SK-N-SH (cell line): ENCODE data around the gene CST6. TPM values are rescaled to one million over a fixed set of nuclear protein-coding genes. Genes with fewer than 3 reads are reported as not detected.

Experiments
- CTCF ChIA-PET: fragments of 300-600, 350-600 bp; formaldehyde crosslinking; extraction: SDS; loops from one replicate; lab custom pipeline; 2021; lab: Yijun Ruan, JAX
- POLR2A ChIA-PET: fragments of 350-600 bp; sonication (Branson Sonifier 250); formaldehyde crosslinking; extraction: SDS; loops from one replicate; lab custom pipeline; 2020; ENCODE audit warnings: antibody characterized with exemption, inconsistent platforms; lab: Yijun Ruan, JAX
- DNase-seq: peaks from one replicate; pipeline ENCODE4 v3.0.0; 2012
- H2AFZ ChIP-seq: fragments of 200-600 bp; sonication (generic); 2 replicates; pipeline ENCODE4 v1.8.1; 2016; ENCODE audit warnings: antibody characterized with exemption, mild to moderate bottlenecking, low read depth
- H3F3A ChIP-seq: fragments of 200-600 bp; sonication (generic); replicated peaks from 2 replicates; pipeline ENCODE3; 2016; ENCODE audit warnings: antibody characterized with exemption, mild to moderate bottlenecking; ENCODE audit not compliant: insufficient read depth
- H3K27ac ChIP-seq, 2 experiments: fragments of 200-500 bp in 1 of 2; fragments of 200-600 bp in 1 of 2; sonication (Bioruptor generic) in 1 of 2; sonication (generic), shearing (Covaris generic) in 1 of 2; 2 replicates each; pipeline versions ENCODE4 v1.5.1 to v1.6.1; 2014 to 2016; ENCODE audit warnings: low read depth in 2 of 2, inconsistent platforms in 1 of 2, low read length in 1 of 2, mild to moderate bottlenecking in 1 of 2, mixed read lengths in 1 of 2
- H3K27me3 ChIP-seq: fragments of 200-600 bp; sonication (generic), shearing (Covaris generic); 2 replicates; pipeline ENCODE4 v1.6.1; 2016; ENCODE audit warnings: mixed run types; ENCODE audit not compliant: insufficient read depth
- H3K36me3 ChIP-seq, 2 experiments: fragments of 200-500 bp in 1 of 2; fragments of 200-600 bp in 1 of 2; sonication (Bioruptor generic) in 1 of 2; sonication (generic) in 1 of 2; replicated peaks in 1 of 2; 2 replicates each; pipeline versions ENCODE3 to v1.5.1; 2014 to 2016; ENCODE audit warnings: low read length in 1 of 2, mild to moderate bottlenecking in 1 of 2; ENCODE audit not compliant: insufficient read depth in 2 of 2, control insufficient read depth in 1 of 2
- H3K4me1 ChIP-seq, 2 experiments: fragments of 200-500 bp in 1 of 2; fragments of 200-600 bp in 1 of 2; sonication (Bioruptor generic) in 1 of 2; sonication (generic), shearing (Covaris generic) in 1 of 2; 2 replicates each; pipeline versions ENCODE4 v1.5.1 to v1.6.1; 2014 to 2016; ENCODE audit warnings: low read depth in 1 of 2, low read length in 1 of 2, mixed run types in 1 of 2; ENCODE audit not compliant: insufficient read depth in 2 of 2, control insufficient read depth in 1 of 2
- H3K4me2 ChIP-seq: fragments of 200-600 bp; sonication (generic), shearing (Covaris generic); 2 replicates; pipeline ENCODE4 v1.6.1; 2017; ENCODE audit warnings: mixed run types
- H3K4me3 ChIP-seq, 2 experiments: fragments of 200-500 bp in 1 of 2; fragments of 200-600 bp in 1 of 2; sonication (Bioruptor generic) in 1 of 2; sonication (generic), shearing (Covaris generic) in 1 of 2; 2 replicates each; pipeline versions ENCODE4 v1.5.1 to v1.8.1; 2014 to 2016; ENCODE audit warnings: low read depth in 2 of 2, inconsistent platforms in 1 of 2, low read length in 1 of 2, mild to moderate bottlenecking in 1 of 2, mixed read lengths in 1 of 2, moderate library complexity in 1 of 2
- H3K79me2 ChIP-seq: fragments of 200-600 bp; sonication (generic); 2 replicates; pipeline ENCODE4 v1.8.1; 2017; ENCODE audit warnings: mild to moderate bottlenecking; ENCODE audit not compliant: insufficient read depth
- H3K9ac ChIP-seq: fragments of 200-600 bp; sonication (generic); 2 replicates; pipeline ENCODE4 v1.6.1; 2017; ENCODE audit warnings: mixed run types
- H3K9me2 ChIP-seq: fragments of 200-600 bp; sonication (generic); 2 replicates; pipeline ENCODE4 v1.6.1; 2017; ENCODE audit warnings: mixed run types
- H3K9me3 ChIP-seq: fragments of 200-600 bp; sonication (generic); 2 replicates; pipeline ENCODE4 v1.6.1; 2017; ENCODE audit warnings: mixed run types, mild to moderate bottlenecking, moderate library complexity
- H4K20me1 ChIP-seq: fragments of 200-600 bp; sonication (generic); 2 replicates; pipeline ENCODE4 v1.6.1; 2017; ENCODE audit warnings: mild to moderate bottlenecking, mixed run types; ENCODE audit not compliant: insufficient read depth
- CHD2 ChIP-seq: fragments of 150-350 bp; IDR thresholded peaks from 2 replicates; pipeline ENCODE4 v1.6.1; 2018; ENCODE audit warnings: low read length; ENCODE audit not compliant: partially characterized antibody
- CTCF ChIP-seq: fragments of 200-600 bp; sonication (generic); IDR thresholded peaks from 2 replicates; pipeline ENCODE4 v1.6.1; 2017; ENCODE audit warnings: antibody characterized with exemption, mild to moderate bottlenecking, moderate library complexity
- ELF1 ChIP-seq: IDR thresholded peaks from 2 replicates; pipeline ENCODE4 v1.4.0; 2012
- EP300 ChIP-seq, 2 experiments: IDR thresholded peaks; 2 replicates each; pipeline versions ENCODE4 v1.4.0 to v1.6.1; 2012; ENCODE audit warnings: borderline replicate concordance in 1 of 2, low read depth in 1 of 2, low read length in 1 of 2
- FOSL2 ChIP-seq: IDR thresholded peaks from 2 replicates; pipeline ENCODE4 v1.4.0; 2012; ENCODE audit warnings: low read depth, mild to moderate bottlenecking, moderate library complexity, borderline replicate concordance
- FOXM1 ChIP-seq: IDR thresholded peaks from 2 replicates; pipeline ENCODE4 v1.4.0; 2012; ENCODE audit warnings: low read depth, mild to moderate bottlenecking
- GABPA ChIP-seq: IDR thresholded peaks from 2 replicates; pipeline ENCODE4 v1.4.0; 2012; ENCODE audit warnings: low read depth, mild to moderate bottlenecking
- IRF3 ChIP-seq: fragments of 150-350 bp; IDR thresholded peaks from 2 replicates; pipeline ENCODE4 v1.6.1; 2016; ENCODE audit warnings: mild to moderate bottlenecking, low read depth, low read length
- JUND ChIP-seq: IDR thresholded peaks from 2 replicates; pipeline ENCODE4 v1.4.0; 2012
- MAX ChIP-seq: IDR thresholded peaks from 2 replicates; pipeline ENCODE4 v1.4.0; 2012; ENCODE audit warnings: low read depth
- NFIC ChIP-seq: IDR thresholded peaks from 2 replicates; pipeline ENCODE4 v1.4.0; 2012; ENCODE audit warnings: borderline replicate concordance
- NRF1 ChIP-seq: IDR thresholded peaks from 2 replicates; pipeline ENCODE4 v1.6.1; 2012; ENCODE audit warnings: low read depth, mild to moderate bottlenecking, low read length
- PBX3 ChIP-seq: IDR thresholded peaks from 2 replicates; pipeline ENCODE4; 2012
- RAD21 ChIP-seq: IDR thresholded peaks from 2 replicates; pipeline ENCODE4 v1.6.1; 2012; ENCODE audit warnings: mild to moderate bottlenecking, low read length
- RCOR1 ChIP-seq: fragments of 150-350 bp; IDR thresholded peaks from 2 replicates; pipeline ENCODE4 v1.6.1; 2017; ENCODE audit warnings: antibody characterized with exemption, low read length
- REST ChIP-seq: IDR thresholded peaks from 2 replicates; pipeline ENCODE4 v1.6.1; 2012; ENCODE audit warnings: mild to moderate bottlenecking, low read depth, low read length, moderate library complexity
- RFX5 ChIP-seq: IDR thresholded peaks from 2 replicates; pipeline ENCODE4 v1.6.1; 2012; ENCODE audit warnings: mild to moderate bottlenecking, improper control_type of control experiment, low read length
- SMC3 ChIP-seq: IDR thresholded peaks from 2 replicates; pipeline ENCODE4 v1.6.1; 2012; ENCODE audit warnings: low read depth, low read length, improper control_type of control experiment
- TAF1 ChIP-seq: IDR thresholded peaks from 2 replicates; pipeline ENCODE4 v1.6.1; 2012; ENCODE audit warnings: low read depth, mild to moderate bottlenecking, low read length, moderate library complexity, borderline replicate concordance
- TCF12 ChIP-seq: IDR thresholded peaks from 2 replicates; pipeline ENCODE4 v1.4.0; 2012
- TEAD4 ChIP-seq: IDR thresholded peaks from 2 replicates; pipeline ENCODE4 v1.4.0; 2012; ENCODE audit warnings: mild to moderate bottlenecking, borderline replicate concordance; ENCODE audit not compliant: insufficient read depth
- YY1 ChIP-seq: IDR thresholded peaks from 2 replicates; pipeline ENCODE4 v1.4.0; 2012; ENCODE audit warnings: low read depth, mild to moderate bottlenecking
- ZBTB33 ChIP-seq: IDR thresholded peaks from 2 replicates; pipeline ENCODE4 v1.4.0; 2012; ENCODE audit warnings: low read depth, borderline replicate concordance
- WGBS: methylation state at CpG from one replicate; pipeline ENCODE4 v1.1.6; 2017; ENCODE audit warnings: low lambda C conversion rate; 5-methylcytosine and 5-hydroxymethylcytosine counted together
- polyA plus RNA-seq, 3 experiments: library from polyadenylated mRNA; depleted of rRNA; stranded (reverse); fragments of >200 nt; gene quantifications; 2 replicates each; pipeline ENCODE4 v1.2.3, GENCODE V29; 2012

Gene CST6
- polyA plus RNA-seq, 1 of the 3 experiments (the other 2 are of a cell fraction) = 0.90 TPM

- H3K27me3 ChIP-seq = no peaks in the 10 kb centered on the region
- H4K20me1 ChIP-seq = peaks cover 4% of the 10 kb centered on the region; the same call in 1 of the 2 replicates
- no peaks in the 10 kb centered on the region for H3K9me2 ChIP-seq
- H3K4me1 ChIP-seq = peaks cover 6 to 11% of the 10 kb centered on the region in 2 experiments; a peak in 3 of 4 replicates
- peak within 1 kb of the TSS; percentile 98 for H3K27ac ChIP-seq
- peak; percentile 90 for DNase-seq
- peaks cover 73% of the 10 kb centered on the region for H3K79me2 ChIP-seq
- H3F3A ChIP-seq = peaks cover 39% of the 10 kb centered on the region
- peak within 1 kb of the TSS; percentile 87 for H2AFZ ChIP-seq
- peak within 1 kb of the TSS; percentile 96 for H3K4me2 ChIP-seq
- WGBS = 1% methylated on average over 50 of the region's 55 CpGs
- H3K9ac ChIP-seq = peak within 1 kb of the TSS; percentile 95
- POLR2A ChIA-PET = interaction anchor here (0.5 to 2.0 kb wide), 6 partner anchors 36 to 142 kb away, joined by 5 to 11 read pairs (median 6); partner anchors contain the start of genes FIBP, MUS81, SART1 and SF3B2
- H3K36me3 ChIP-seq = peaks cover 45 to 48% of the 10 kb centered on the region in 2 experiments
- H3K4me3 ChIP-seq = peak within 1 kb of the TSS; percentile 95 to 99
- CTCF ChIA-PET = interaction anchor here (0.8 to 1.9 kb wide), 10 partner anchors 11 to 299 kb away, joined by 3 to 14 read pairs (median 4); no protein-coding TSS in a partner anchor
- no peaks in the 10 kb centered on the region for H3K9me3 ChIP-seq
- TF ChIP-seq GABPA = peak; percentile 94
- TF ChIP-seq TEAD4 = no peak
- peak; percentile 90 for TF ChIP-seq ELF1
- TF ChIP-seq NRF1 = no peak
- 0 out of 2 replicates have a peak, but pooled peaks have one; percentile 62 for TF ChIP-seq FOXM1
- 0 out of 2 replicates have a peak, but pooled peaks have one; percentile 68 for TF ChIP-seq YY1
- TF ChIP-seq EP300 (IDR thresholded peaks at IDR 0.05; ENCODE audit: borderline replicate concordance in 1 of 2, low read depth in 1 of 2, low read length in 1 of 2) = peak; percentile 2 to 42; a peak in 1 of 4 replicates
- no peak for TF ChIP-seq RAD21
- no peak for TF ChIP-seq SMC3
- TF ChIP-seq RFX5 = no peak
- no peak for TF ChIP-seq CTCF
- TF ChIP-seq PBX3 = no peak
- TF ChIP-seq TCF12 = peak; percentile 26; the same call in 1 of the 2 replicates
- peak; percentile 29; the same call in 1 of the 2 replicates for TF ChIP-seq NFIC
- no peak; the same call in 1 of the 2 replicates for TF ChIP-seq FOSL2
- TF ChIP-seq RCOR1 = no peak; the same call in 1 of the 2 replicates
- peak; percentile 98 for TF ChIP-seq CHD2
- TF ChIP-seq MAX = peak; percentile 90
- peak; percentile 24; the same call in 1 of the 2 replicates for TF ChIP-seq REST
- peak; percentile 23; the same call in 1 of the 2 replicates for TF ChIP-seq JUND
- peak; percentile 96 for TF ChIP-seq ZBTB33
- TF ChIP-seq TAF1 = peak; percentile 92
- TF ChIP-seq IRF3 = no peak
Observed at GRCh38 chr11:66001942-66002647, 9.7 kb upstream of the CST6 start, which contains the start of the genes BANF1 and EIF1AD. Gene BANF1 (plus strand): TSS chr11:66002503. CDS start chr11:66003251, 748 bp downstream. Gene EIF1AD (minus strand): TSS chr11:66002157. CDS start chr11:66000389, 1,768 bp downstream.
